K562 (cell line): ENCODE results near the gene CACNB1. TPM values are rescaled to one million over a fixed set of nuclear protein-coding genes. Genes with fewer than 3 reads are reported as not detected.
A peak's percentile ranks its signal among the peaks of the same experiment; 100 is the strongest.

Source experiments
- ADNP ChIP-seq: fragments of 200-800 bp; sonication (Bioruptor generic); IDR thresholded peaks from 2 replicates; pipeline ENCODE4 v1.6.1; 2016; ENCODE audit warnings: missing genetic modification characterization, missing compliant biosample characterization
- ARID1B ChIP-seq: fragments of 450-650 bp; IDR thresholded peaks from 2 replicates; pipeline ENCODE4 v1.6.1; 2016; ENCODE audit warnings: antibody characterized with exemption, mild to moderate bottlenecking, inconsistent platforms
- ARID4B ChIP-seq: sonication (generic); formaldehyde crosslinking; IDR thresholded peaks from 2 replicates; pipeline ENCODE4 v1.8.0; 2022; ENCODE audit warnings: mild to moderate bottlenecking, missing genetic modification reagents
- ATF3 ChIP-seq, 2 experiments: fragments of 450-650 bp in 1 of 2; sonication (generic) in 1 of 2; formaldehyde crosslinking in 1 of 2; IDR thresholded peaks in 1 of 2; conservative IDR thresholded peaks in 1 of 2; 2 replicates each; pipeline versions ENCODE4 v1.6.1 to v1.8.1; 2016 to 2023; ENCODE audit warnings: mild to moderate bottlenecking in 2 of 2, moderate library complexity in 2 of 2, inconsistent platforms in 1 of 2, missing genetic modification reagents in 1 of 2
- BRF2 ChIP-seq: IDR thresholded peaks from 3 replicates; pipeline ENCODE4 v1.6.1; 2011; ENCODE audit warnings: borderline replicate concordance, mild to moderate bottlenecking; ENCODE audit not compliant: insufficient read length, insufficient read depth
- C11orf30 ChIP-seq: fragments of 450-650 bp; IDR thresholded peaks from 2 replicates; pipeline ENCODE4 v1.6.1; 2016; ENCODE audit warnings: low read depth, mild to moderate bottlenecking
- CEBPB ChIP-seq: fragments of 450-650 bp; IDR thresholded peaks from 2 replicates; pipeline ENCODE4 v1.6.1; 2016; ENCODE audit warnings: missing genetic modification characterization, missing compliant biosample characterization
- FIP1L1 ChIP-seq: fragments of 200-400 bp; formaldehyde crosslinking; IDR thresholded peaks from 2 replicates; pipeline ENCODE4 v1.6.1; 2018; ENCODE audit warnings: mild to moderate bottlenecking, low read depth, low read length; ENCODE audit not compliant: poor library complexity, severe bottlenecking
- JUN ChIP-seq, 2 experiments: sonication (generic) in 1 of 2; formaldehyde crosslinking in 1 of 2; IDR thresholded peaks; 2 replicates each; pipeline versions ENCODE4 v1.6.1 to v1.8.0; 2012 to 2022; ENCODE audit warnings: borderline replicate concordance in 2 of 2, mild to moderate bottlenecking in 2 of 2, improper control_type of control experiment in 1 of 2, low read depth in 1 of 2, low read length in 1 of 2, missing genetic modification reagents in 1 of 2
- MCM7 ChIP-seq, 2 experiments: fragments of 450-650 bp; IDR thresholded peaks; 2 replicates each; pipeline ENCODE4 v1.6.1; 2016 to 2018
- NEUROD1 ChIP-seq: fragments of 150-350 bp; IDR thresholded peaks from 2 replicates; pipeline ENCODE4 v1.6.1; 2014; ENCODE audit warnings: borderline replicate concordance, low read length, low read depth; ENCODE audit not compliant: partially characterized antibody
- PML ChIP-seq: IDR thresholded peaks from 2 replicates; pipeline ENCODE4 v1.6.1; 2012; ENCODE audit warnings: low read length, inconsistent platforms
- RBM17 ChIP-seq: fragments of 200-400 bp; formaldehyde crosslinking; IDR thresholded peaks from 2 replicates; pipeline ENCODE4 v1.6.1; 2017; ENCODE audit warnings: low read depth, mild to moderate bottlenecking, low read length, borderline replicate concordance
- ZC3H4 ChIP-seq: sonication (generic); formaldehyde crosslinking; IDR thresholded peaks from 2 replicates; pipeline ENCODE4 v1.9.0; 2021; ENCODE audit warnings: missing genetic modification reagents, borderline replicate concordance
- polyA plus RNA-seq, 8 experiments: library from polyadenylated mRNA; depleted of rRNA in 4 of 8; stranded (reverse) in 5 of 8; unstranded in 3 of 8; fragments of >200 nt; fragmentation: Nextera tagmentation in 2 of 8; fragmentation: Illumina TruSeq in 1 of 8; extraction: Ambion mirVana in 2 of 8; extraction: Trizol in 1 of 8; gene quantifications; 2 replicates each; pipeline versions ENCODE4 v1.2.1 to v1.2.3, GENCODE V29; 2011 to 2014; ENCODE audit warnings: inconsistent platforms in 1 of 8, missing spikeins in 1 of 8
- total RNA-seq, 7 experiments: library from RNA; depleted of rRNA in 6 of 7; stranded (reverse); fragments of >200 nt in 6 of 7; fragmentation: Illumina TruSeq in 2 of 7; extraction: Trizol in 2 of 7; gene quantifications; 2 replicates each; pipeline versions ENCODE4 v1.2.1 to v1.2.3, GENCODE V29; 2011 to 2021; ENCODE audit warnings: low replicate concordance in 1 of 7

The CACNB1 gene
- total and polyA plus RNA-seq, 9 of the 15 experiments (the other 6 are each of a cell fraction or from before 2014, with no cell fraction given) = 0.08 to 7.4 (median 3.0) TPM

GRCh38 chr17:39199820-39200069, 2.3 kb upstream of the CACNB1 start (continued):
- TF ChIP-seq NEUROD1 (no peak), RBM17 (no peak), CEBPB (tag) (peak; percentile 56), MCM7 (IDR thresholded peaks at IDR 0.05) (no peak), ARID4B (CRISPR knock-in tag) (no peak), ZC3H4 (CRISPR knock-in tag) (no peak), C11orf30 (0 out of 2 replicates have a peak, but pooled peaks have one; percentile 35), FIP1L1 (no peak), ARID1B (no peak; the same call in 1 of the 2 replicates), ATF3 (IDR thresholded peaks at IDR 0.05) (no peak), ATF3 (CRISPR knock-in tag; conservative IDR thresholded peaks at IDR 0.05) (no peak), JUN (IDR thresholded peaks at IDR 0.05; ENCODE audit: borderline replicate concordance, low read depth, low read length) (0 out of 2 replicates have a peak, but pooled peaks have one; percentile 8), JUN (CRISPR knock-in tag; IDR thresholded peaks at IDR 0.05; ENCODE audit: borderline replicate concordance) (no peak), BRF2 (no peak), ADNP (tag) (no peak), PML (0 out of 2 replicates have a peak, but pooled peaks have one; percentile 10)
